K562 (cell line): ENCODE data around the gene RACK1. TPM values are rescaled to one million over a fixed set of nuclear protein-coding genes. Genes with fewer than 3 reads are reported as not detected.

Experiments used
- polyA plus RNA-seq, 8 experiments: library from polyadenylated mRNA; depleted of rRNA in 4 of 8; stranded (reverse) in 5 of 8; unstranded in 3 of 8; fragments of >200 nt; fragmentation: Nextera tagmentation in 2 of 8; fragmentation: Illumina TruSeq in 1 of 8; extraction: Ambion mirVana in 2 of 8; extraction: Trizol in 1 of 8; gene quantifications; 2 replicates each; pipeline versions ENCODE4 v1.2.1 to v1.2.3, GENCODE V29; 2011 to 2014; ENCODE audit warnings: inconsistent platforms in 1 of 8, missing spikeins in 1 of 8
- total RNA-seq, 7 experiments: library from RNA; depleted of rRNA in 6 of 7; stranded (reverse); fragments of >200 nt in 6 of 7; fragmentation: Illumina TruSeq in 2 of 7; extraction: Trizol in 2 of 7; gene quantifications; 2 replicates each; pipeline versions ENCODE4 v1.2.1 to v1.2.3, GENCODE V29; 2011 to 2021; ENCODE audit warnings: low replicate concordance in 1 of 7
- TF ChIP-seq, protein P1 (sequence below): sonication (generic); formaldehyde crosslinking; IDR thresholded peaks from 2 replicates; pipeline ENCODE4 v1.8.1; 2023; ENCODE audit warnings: missing genetic modification reagents, mild to moderate bottlenecking, borderline replicate concordance
- TF ChIP-seq, protein P2 (sequence below), 2 experiments: fragments of 450-650 bp in 1 of 2; sonication (generic) in 1 of 2; formaldehyde crosslinking in 1 of 2; IDR thresholded peaks in 1 of 2; conservative IDR thresholded peaks in 1 of 2; 2 replicates each; pipeline versions ENCODE4 v1.6.1 to v1.8.1; 2016 to 2023; ENCODE audit warnings: mild to moderate bottlenecking in 2 of 2, moderate library complexity in 2 of 2, inconsistent platforms in 1 of 2, missing genetic modification reagents in 1 of 2

Gene RACK1
- total and polyA plus RNA-seq, 9 of the 15 experiments (the other 6 are each of a cell fraction or from before 2014, with no cell fraction given): 2,303 to 5,311 (median 3,833) TPM

DNA sequence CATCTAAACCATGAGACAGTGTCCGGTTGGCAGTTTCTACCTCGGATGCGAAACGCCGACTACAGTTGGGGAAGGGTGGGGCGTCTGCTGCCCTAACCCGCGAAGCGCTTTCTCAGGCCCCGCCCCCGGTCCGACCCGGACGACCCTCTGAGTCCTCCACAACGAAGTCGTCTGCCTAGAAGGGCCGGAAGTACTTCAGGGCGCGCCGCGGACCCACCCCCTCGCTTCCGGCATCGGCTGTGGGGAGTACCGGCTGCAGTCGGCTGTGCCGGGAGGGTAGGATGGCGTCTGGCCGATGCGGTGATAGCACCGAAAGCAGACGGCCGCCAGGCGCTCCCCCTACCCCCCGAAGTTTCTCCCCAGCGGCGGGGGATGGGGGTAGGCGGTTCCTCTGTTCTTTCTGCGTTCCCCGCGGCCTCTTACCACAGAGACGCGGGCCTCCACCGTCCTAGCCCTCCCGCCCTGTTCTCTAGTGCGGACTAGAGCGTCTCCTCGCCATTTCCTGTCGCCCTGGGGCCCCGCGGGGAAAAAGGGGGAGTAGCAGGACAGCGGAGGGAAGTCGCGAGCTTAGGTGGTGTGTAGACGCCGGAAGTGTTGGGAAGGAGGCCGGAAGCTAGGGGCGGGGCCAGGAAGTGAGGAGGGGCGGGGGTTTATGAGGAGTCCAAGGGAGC is 20.5 kb downstream of the RACK1 start, which contains the start of gene TRIM41 (continued):
- TF ChIP-seq, protein P1, sequence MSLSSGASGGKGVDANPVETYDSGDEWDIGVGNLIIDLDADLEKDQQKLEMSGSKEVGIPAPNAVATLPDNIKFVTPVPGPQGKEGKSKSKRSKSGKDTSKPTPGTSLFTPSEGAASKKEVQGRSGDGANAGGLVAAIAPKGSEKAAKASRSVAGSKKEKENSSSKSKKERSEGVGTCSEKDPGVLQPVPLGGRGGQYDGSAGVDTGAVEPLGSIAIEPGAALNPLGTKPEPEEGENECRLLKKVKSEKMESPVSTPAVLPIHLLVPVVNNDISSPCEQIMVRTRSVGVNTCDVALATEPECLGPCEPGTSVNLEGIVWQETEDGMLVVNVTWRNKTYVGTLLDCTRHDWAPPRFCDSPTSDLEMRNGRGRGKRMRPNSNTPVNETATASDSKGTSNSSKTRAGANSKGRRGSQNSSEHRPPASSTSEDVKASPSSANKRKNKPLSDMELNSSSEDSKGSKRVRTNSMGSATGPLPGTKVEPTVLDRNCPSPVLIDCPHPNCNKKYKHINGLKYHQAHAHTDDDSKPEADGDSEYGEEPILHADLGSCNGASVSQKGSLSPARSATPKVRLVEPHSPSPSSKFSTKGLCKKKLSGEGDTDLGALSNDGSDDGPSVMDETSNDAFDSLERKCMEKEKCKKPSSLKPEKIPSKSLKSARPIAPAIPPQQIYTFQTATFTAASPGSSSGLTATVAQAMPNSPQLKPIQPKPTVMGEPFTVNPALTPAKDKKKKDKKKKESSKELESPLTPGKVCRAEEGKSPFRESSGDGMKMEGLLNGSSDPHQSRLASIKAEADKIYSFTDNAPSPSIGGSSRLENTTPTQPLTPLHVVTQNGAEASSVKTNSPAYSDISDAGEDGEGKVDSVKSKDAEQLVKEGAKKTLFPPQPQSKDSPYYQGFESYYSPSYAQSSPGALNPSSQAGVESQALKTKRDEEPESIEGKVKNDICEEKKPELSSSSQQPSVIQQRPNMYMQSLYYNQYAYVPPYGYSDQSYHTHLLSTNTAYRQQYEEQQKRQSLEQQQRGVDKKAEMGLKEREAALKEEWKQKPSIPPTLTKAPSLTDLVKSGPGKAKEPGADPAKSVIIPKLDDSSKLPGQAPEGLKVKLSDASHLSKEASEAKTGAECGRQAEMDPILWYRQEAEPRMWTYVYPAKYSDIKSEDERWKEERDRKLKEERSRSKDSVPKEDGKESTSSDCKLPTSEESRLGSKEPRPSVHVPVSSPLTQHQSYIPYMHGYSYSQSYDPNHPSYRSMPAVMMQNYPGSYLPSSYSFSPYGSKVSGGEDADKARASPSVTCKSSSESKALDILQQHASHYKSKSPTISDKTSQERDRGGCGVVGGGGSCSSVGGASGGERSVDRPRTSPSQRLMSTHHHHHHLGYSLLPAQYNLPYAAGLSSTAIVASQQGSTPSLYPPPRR (CRISPR knock-in tag): 0 out of 2 replicates have a peak, but pooled peaks have one; percentile 11
- TF ChIP-seq, protein P2, sequence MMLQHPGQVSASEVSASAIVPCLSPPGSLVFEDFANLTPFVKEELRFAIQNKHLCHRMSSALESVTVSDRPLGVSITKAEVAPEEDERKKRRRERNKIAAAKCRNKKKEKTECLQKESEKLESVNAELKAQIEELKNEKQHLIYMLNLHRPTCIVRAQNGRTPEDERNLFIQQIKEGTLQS (IDR thresholded peaks at IDR 0.05): no peak
- TF ChIP-seq, protein P2 (CRISPR knock-in tag; conservative IDR thresholded peaks at IDR 0.05): no peak
